ENCODE results near the gene KASH5.

KASH5 gene

DNA sequence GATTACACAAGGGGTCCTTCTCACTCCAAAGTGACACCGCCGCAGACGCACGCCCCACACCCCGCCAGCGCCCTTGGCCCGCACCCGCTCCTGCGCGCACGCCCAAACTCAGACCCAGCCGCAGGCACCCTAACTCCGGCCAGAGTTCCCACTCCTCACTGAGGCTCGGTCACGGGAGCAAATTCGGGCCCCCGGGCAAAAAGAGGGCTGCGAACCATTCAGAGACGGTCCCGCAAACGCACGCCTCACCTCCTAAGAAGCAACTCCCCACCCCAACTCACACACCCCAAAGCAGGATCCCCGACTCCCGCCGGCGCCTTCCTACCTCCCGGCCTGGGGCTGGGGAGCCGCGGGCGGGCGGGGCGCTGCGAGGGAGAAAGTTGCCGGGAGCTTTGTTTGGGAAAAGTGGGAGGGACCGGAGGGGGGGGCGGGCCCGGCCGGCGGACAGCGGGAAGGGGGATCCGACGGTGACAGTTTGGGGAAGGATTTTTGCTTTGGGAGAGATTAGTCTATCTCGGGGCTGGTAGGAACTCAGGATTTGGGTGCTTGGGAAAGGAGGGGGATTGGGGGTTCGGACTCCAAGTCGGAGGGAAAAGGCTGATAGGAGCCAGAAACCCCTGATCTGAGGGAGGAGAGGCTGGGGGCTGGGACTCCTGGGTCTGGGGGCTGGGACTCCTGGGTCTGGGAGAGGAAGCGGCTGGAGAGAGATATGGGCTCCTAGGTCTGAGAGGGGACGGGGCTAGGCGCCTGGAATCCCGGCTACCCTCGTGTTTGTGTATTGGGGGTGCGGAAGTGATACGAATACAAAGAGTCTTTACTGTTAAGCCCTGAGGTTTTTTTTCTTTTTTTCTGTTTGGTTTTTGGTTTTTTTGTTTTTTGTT, 25.8 kb upstream of the KASH5 start, which contains the start of gene TEAD2:
TSS of gene TEAD2 (minus strand) at position 369 of the 881 bp plus-strand sequence. CDS start 2,341 bp downstream, outside the sequence.
- TF ChIP-seq, protein P1, sequence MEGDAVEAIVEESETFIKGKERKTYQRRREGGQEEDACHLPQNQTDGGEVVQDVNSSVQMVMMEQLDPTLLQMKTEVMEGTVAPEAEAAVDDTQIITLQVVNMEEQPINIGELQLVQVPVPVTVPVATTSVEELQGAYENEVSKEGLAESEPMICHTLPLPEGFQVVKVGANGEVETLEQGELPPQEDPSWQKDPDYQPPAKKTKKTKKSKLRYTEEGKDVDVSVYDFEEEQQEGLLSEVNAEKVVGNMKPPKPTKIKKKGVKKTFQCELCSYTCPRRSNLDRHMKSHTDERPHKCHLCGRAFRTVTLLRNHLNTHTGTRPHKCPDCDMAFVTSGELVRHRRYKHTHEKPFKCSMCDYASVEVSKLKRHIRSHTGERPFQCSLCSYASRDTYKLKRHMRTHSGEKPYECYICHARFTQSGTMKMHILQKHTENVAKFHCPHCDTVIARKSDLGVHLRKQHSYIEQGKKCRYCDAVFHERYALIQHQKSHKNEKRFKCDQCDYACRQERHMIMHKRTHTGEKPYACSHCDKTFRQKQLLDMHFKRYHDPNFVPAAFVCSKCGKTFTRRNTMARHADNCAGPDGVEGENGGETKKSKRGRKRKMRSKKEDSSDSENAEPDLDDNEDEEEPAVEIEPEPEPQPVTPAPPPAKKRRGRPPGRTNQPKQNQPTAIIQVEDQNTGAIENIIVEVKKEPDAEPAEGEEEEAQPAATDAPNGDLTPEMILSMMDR (IDR thresholded peaks at IDR 0.05; ENCODE audit: control extremely low read depth, extremely low read depth, low read depth, missing control alignments): no peak
- POLR2A ChIA-PET: interaction anchor here (0.6 kb wide), 1 partner anchor 26 kb away, joined by 4 read pairs; the partner anchor contains the start of gene KASH5
- no peak for DNase-seq (ENCODE audit: extremely low spot score)
- CTCF ChIA-PET: interaction anchor here (1.0 to 1.6 kb wide), 2 partner anchors 17 to 21 kb away, joined by 3 to 4 read pairs; no protein-coding TSS in a partner anchor

DNA sequence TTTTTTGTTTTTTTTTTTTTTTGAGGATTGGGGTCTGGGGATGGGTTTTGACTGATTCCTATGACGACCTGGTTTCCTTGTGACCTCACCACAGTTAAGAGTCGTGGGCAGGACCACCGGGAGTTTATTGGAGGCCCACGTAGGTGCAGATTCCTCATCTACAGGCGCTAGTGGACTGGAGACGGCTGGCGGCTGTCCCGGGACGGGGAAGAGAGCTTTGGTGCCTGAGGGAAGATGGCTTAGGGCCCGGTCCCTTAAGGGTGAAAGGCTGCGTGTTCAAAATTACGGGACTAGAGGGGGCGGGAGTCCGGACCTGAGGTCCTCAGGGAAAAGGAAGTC, 25.2 kb upstream of the KASH5 start:
- ChIA-PET POLR2A (no interaction called here), CTCF (interaction anchor here (1.0 to 1.6 kb wide), 2 partner anchors 16 to 20 kb away, joined by 3 to 4 read pairs; no protein-coding TSS in a partner anchor)
- no peak for DNase-seq (ENCODE audit: extremely low spot score)
- TF ChIP-seq, protein P1 (IDR thresholded peaks at IDR 0.05; ENCODE audit: control extremely low read depth, extremely low read depth, low read depth, missing control alignments): no peak

DNA sequence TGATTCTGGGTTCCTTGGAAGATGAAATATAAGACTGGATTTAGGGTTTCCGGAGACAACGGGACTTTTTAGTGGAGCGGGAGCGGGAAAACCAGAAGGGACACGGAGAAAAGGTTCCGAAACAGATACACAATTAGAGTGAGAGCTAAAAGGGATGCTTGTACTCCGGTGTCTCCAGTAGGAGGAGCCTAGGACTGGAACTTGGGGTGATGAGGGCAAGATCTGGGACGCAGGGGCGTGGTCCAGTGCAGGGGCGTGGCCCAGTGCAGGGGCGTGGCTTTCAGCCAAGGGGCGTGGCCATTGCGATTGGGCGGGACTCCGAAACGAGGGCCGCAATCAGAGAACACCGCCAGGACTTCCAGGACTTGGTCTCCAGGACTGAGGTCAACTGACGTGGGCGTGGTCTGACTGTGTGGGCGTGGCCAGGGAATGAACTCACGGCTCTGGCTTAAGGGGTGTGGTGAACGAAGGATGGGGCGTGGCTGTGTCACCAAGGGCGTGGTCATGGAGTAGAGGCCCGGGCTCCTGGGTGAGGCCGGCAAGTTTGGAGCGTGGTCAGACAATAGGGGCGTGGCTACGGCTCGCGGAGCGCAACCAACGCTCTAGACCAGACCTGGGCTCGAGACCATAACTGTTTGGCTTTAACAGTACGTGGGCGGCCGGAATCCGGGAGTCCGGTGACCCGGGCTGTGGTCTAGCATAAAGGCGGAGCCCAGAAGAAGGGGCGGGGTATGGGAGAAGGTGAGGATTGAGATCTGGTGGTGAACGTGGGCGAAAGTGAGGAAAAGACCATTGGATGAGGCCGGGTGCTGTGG, 24.6 kb upstream of the KASH5 start, which contains the start of gene DKKL1:
TSS of gene DKKL1 (plus strand) at position 610 of the 815 bp plus-strand sequence. CDS start at position 732, 122 bp downstream.
- CTCF ChIA-PET: interaction anchor here (1.0 to 1.6 kb wide), 2 partner anchors 15 to 20 kb away, joined by 3 to 4 read pairs; no protein-coding TSS in a partner anchor
- POLR2A ChIA-PET: interaction anchor here (0.7 kb wide), 1 partner anchor 27 kb away, joined by 5 read pairs; no protein-coding TSS in a partner anchor
- DNase-seq (ENCODE audit: extremely low spot score): peak; percentile 91
- TF ChIP-seq, protein P1 (IDR thresholded peaks at IDR 0.05; ENCODE audit: control extremely low read depth, extremely low read depth, low read depth, missing control alignments): no peak

DNA sequence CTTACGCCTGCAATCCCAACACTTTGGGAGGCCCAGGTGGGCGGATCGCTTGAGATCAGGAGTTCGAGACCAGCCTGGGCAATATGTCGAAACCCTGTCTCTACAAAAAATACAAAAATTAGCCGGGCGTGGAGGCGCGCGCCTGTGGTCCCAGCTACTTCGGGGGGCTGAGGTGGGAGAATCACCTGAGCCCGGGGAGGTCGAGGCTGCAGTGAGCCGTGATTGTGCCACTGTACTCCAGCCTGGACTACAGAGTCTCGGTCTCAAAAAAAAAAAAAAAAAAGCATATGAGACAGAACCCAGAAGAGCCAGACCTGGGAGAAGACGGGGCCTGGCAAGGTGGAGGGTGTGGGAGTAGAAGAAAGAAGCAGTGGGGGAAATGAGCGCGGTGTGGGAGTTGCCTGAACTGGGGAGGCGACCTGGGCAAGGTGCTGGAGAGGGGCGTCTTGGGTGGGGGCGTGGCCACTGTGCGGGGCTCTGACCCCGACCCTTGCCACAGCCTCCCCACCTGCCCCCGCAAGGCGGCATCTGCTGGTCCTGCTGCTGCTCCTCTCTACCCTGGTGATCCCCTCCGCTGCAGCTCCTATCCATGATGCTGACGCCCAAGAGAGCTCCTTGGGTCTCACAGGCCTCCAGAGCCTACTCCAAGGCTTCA, 23.8 kb upstream of the KASH5 start:
- ChIA-PET POLR2A (interaction anchor here (0.5 to 0.7 kb wide), 2 partner anchors 27 to 187 kb away, joined by 5 to 6 read pairs; no protein-coding TSS in a partner anchor), CTCF (no interaction called here)
- DNase-seq (ENCODE audit: extremely low spot score): no peak
- TF ChIP-seq, protein P1 (IDR thresholded peaks at IDR 0.05; ENCODE audit: control extremely low read depth, extremely low read depth, low read depth, missing control alignments): no peak

DNA sequence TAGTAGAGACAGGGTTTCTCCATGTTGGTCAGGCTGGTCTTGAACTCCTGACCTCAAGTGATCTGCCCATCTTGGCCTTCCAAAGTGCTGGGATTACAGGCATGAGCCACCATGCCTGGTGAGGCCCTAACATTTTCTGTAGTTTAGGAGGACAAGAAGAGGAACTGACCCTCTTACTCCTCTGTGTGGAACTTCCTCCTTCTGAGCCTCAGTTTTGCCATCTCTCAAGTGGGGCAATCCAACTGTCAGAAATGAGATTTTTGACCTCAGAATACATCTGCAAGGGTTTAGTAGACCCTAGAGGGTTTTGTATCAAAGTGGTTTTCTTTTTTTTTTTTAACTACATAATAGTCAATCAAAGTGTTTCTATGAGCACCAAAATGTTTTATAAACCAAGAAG, 21.9 kb upstream of the KASH5 start:
- DNase-seq (ENCODE audit: extremely low spot score): no peak
- ChIA-PET CTCF (interaction anchor here (1.0 to 2.1 kb wide), 2 partner anchors 26 to 64 kb away, joined by 4 to 8 read pairs; no protein-coding TSS in a partner anchor), POLR2A (no interaction called here)
- TF ChIP-seq, protein P1 (IDR thresholded peaks at IDR 0.05; ENCODE audit: control extremely low read depth, extremely low read depth, low read depth, missing control alignments): no peak

All from GM10248 (cell line).